HPDE6-E6E7 (cell line): ENCODE measurements around the gene FOLR3.
A peak's percentile ranks its signal among the peaks of the same experiment; 100 is the strongest.
"Not testable (repeated sequence)": the region's sequence is repeated elsewhere in the genome, so short reads cannot be mapped to it uniquely, and the experiment has no call there.

Experiments
- DNase-seq: peaks from one replicate; pipeline ENCODE4 v3.0.0; 2011; ENCODE audit warnings: missing footprints; ENCODE audit errors: extremely low spot score

The FOLR3 gene

GRCh38 chr11:72162891-72163492, 27.5 kb downstream of the FOLR3 start:
- DNase-seq: no peak

- not testable (repeated sequence) for DNase-seq
Observed at GRCh38 chr11:72164187-72164586, 28.7 kb downstream of the FOLR3 start.

- DNase-seq: not testable (repeated sequence)
Observed at GRCh38 chr11:72169046-72169555, 33.6 kb downstream of the FOLR3 start.

GRCh38 chr11:72169754-72170153, 34.2 kb downstream of the FOLR3 start:
- not testable (repeated sequence) for DNase-seq

GRCh38 chr11:72172043-72172442, 36.5 kb downstream of the FOLR3 start:
- DNase-seq: not testable (repeated sequence)

GRCh38 chr11:72173291-72173690, 37.8 kb downstream of the FOLR3 start:
- no peak for DNase-seq

- peak; percentile 41 for DNase-seq
Observed at GRCh38 chr11:72174302-72175070, 39.0 kb downstream of the FOLR3 start.

- no peak for DNase-seq
Observed at GRCh38 chr11:72177656-72178055, 42.1 kb downstream of the FOLR3 start.

- DNase-seq: no peak
Observed at GRCh38 chr11:72179049-72179803, 43.7 kb downstream of the FOLR3 start.

GRCh38 chr11:72179804-72180396, 44.4 kb downstream of the FOLR3 start:
- DNase-seq: no peak

GRCh38 chr11:72180892-72181552, 45.5 kb downstream of the FOLR3 start:
- DNase-seq: peak; percentile 48

GRCh38 chr11:72181553-72181958, 46.0 kb downstream of the FOLR3 start:
- peak; percentile 26 for DNase-seq

- DNase-seq: no peak
Observed at GRCh38 chr11:72188267-72188666, 52.7 kb downstream of the FOLR3 start.
